ENCODE measurements around the gene CHST8.

- TF ChIP-seq CTCF (IDR thresholded peaks at IDR 0.05) (no peak), EP300 (IDR thresholded peaks at IDR 0.05) (no peak)
Observed at GRCh38 chr19:33713194-33713593, 91.4 kb downstream of the CHST8 start.
